ENCODE results near the gene OTOG.

DNA sequence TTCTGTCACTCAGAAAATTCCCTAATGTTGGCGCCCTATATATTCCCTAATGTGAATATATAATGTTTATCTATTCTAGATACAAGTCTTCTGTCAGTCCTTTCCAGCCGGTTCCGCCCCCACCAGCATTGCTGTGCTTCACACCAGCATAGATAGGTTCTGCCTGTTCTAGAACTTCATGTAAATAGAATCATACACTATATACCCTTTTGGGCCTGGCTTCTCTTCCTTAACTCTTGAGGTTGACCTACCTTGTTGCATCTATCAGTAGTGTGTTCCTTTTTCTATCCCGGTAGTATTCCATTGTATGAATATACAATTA is 34.6 kb downstream of the OTOG start:
- TF ChIP-seq, protein P1, sequence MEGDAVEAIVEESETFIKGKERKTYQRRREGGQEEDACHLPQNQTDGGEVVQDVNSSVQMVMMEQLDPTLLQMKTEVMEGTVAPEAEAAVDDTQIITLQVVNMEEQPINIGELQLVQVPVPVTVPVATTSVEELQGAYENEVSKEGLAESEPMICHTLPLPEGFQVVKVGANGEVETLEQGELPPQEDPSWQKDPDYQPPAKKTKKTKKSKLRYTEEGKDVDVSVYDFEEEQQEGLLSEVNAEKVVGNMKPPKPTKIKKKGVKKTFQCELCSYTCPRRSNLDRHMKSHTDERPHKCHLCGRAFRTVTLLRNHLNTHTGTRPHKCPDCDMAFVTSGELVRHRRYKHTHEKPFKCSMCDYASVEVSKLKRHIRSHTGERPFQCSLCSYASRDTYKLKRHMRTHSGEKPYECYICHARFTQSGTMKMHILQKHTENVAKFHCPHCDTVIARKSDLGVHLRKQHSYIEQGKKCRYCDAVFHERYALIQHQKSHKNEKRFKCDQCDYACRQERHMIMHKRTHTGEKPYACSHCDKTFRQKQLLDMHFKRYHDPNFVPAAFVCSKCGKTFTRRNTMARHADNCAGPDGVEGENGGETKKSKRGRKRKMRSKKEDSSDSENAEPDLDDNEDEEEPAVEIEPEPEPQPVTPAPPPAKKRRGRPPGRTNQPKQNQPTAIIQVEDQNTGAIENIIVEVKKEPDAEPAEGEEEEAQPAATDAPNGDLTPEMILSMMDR (IDR thresholded peaks at IDR 0.05; ENCODE audit: borderline replicate concordance, extremely low read depth, low read length, poor library complexity, severe bottlenecking), result no peak
- TF ChIP-seq EZH2 (IDR thresholded peaks at IDR 0.05; ENCODE audit: borderline replicate concordance, low read depth, low read length, severe bottlenecking), result no peak
